Stimulated activated CD8-positive, alpha-beta memory T cell treated with anti-CD3 and anti-CD28 coated beads, Interleukin-4, amount 100 ng/mL, for 24 hours (primary cell): Measurements from ENCODE around the gene TMC7.

Experiments
- DNase-seq: peaks from one replicate; pipeline ENCODE4 v3.0.0-alpha.2; 2020; ENCODE audit warnings: low read depth

The TMC7 gene

DNA sequence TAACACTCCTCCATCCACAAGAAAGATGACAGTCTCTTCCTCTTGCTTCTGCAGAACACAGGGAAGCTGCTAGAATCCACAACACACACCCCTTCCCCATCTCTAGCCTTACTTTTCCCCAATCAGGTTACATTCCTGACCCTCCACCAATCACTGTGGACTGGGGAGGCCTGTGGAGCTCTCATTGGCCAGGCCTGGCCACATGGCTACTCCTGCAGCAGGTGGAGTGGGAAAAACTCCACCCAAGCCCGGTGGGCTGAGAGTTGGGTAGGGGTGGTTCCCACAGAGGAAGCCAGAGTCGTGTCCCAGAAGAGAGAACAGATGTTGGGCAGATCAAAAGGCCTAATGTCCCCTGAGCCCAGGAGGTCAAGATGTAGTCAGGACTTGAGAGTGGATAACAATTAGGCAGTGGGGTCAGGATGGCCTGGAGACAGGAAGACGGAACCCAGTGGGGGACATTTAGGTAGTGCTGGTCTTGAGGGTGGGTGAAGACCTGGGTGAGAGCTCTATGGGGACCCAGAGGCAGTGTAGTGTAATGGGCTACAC lies 105.7 kb downstream of the TMC7 start:
- no peak for DNase-seq

DNA sequence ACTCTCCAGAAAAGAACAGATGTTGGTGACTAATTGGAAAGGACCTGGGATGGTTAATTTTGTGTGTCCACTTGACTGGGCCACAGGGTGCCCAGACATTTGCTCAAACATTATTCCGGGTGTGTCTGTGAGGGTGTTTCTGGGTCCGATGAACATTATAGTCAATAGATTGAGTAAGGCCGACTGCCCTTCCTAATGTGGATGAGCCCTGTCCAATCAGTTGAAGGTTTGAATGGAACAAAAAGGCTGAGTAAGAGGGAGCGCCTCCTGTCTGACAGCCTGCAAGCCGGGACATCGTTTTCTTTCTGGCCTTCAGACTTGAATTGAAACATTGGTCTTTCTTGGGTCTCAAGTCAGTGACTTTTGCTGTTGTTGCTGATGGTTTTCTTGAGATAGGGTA lies 107.2 kb downstream of the TMC7 start:
- DNase-seq: no peak

- DNase-seq: no peak
These were observed 109.1 kb downstream of the TMC7 start for GRCh38 chr16:19092653-19093410.

DNA sequence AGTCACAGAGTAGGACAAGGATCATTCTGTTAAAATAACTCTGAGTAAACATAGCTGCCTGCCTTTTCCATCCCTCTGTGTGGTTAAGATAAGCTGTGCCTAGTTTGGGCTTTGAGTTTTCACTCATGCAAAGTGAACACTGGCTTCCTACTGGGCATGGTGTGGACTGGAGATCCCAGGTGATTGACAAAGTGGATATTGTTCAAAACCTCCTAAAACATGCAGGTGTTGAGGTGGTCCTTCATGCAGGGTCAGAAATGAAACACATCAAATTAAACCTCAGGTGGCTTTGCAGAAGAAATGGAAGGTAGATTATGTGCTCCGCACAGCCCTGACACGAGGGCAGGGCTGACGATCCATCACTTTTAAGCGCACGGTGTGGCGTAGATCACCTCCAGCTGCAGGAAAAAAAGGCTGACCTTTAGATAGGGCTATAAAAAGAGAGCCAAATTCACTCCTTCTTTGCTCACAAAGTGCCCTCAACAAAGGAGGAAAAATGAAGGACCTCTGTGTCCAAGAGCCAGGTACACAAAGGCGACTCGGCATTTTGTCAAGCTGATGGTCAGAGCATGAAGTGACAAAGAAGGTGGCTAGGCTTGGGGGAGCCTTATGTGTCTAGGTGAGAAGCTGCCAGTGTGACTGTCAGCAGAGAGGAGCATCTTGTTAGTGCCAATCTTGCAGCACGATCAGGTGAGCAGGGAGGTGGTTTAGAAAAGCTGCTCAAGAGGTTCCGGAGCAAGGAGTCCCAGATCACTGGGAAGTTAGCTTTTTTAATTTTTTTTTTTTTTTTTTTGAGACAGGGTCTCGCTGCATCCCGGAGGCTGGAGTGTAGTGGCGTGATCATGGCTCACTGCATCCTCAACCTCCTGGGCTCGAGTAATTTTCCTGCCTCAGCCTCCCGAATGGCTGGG lies 110.2 kb downstream of the TMC7 start:
- DNase-seq: no peak

- no peak for DNase-seq
These were observed 111.0 kb downstream of the TMC7 start for GRCh38 chr16:19094542-19095365.

GRCh38 chr16:19095654-19096053 lies 111.9 kb downstream of the TMC7 start:
- DNase-seq: no peak

- no peak for DNase-seq
These were observed 114.4 kb downstream of the TMC7 start for GRCh38 chr16:19098173-19098572.

- DNase-seq: no peak
These were observed 118.6 kb downstream of the TMC7 start for GRCh38 chr16:19102187-19102872.

DNA sequence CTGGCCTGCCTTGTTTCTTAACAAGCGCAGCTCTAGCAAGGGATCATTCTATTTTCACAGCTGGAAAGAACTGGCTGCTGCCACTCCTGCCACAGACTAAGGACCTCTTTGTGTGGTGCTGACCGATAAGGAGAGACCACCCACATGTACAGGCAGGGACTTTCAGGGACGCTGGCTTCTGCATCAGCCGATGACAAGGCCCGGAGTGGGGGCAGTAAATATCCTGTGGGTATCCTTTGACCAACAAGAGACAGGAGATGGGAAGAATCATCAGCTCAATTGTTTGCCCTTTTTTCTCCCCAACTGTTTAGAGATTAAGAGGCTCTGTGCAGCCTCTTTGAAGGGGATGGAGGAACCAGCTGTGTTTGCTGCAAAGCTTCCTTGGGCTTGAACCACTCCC lies 120.9 kb downstream of the TMC7 start:
- no peak for DNase-seq

GRCh38 chr16:19105131-19105530 lies 121.4 kb downstream of the TMC7 start:
- DNase-seq: no peak

GRCh38 chr16:19105891-19106624 lies 122.3 kb downstream of the TMC7 start:
- DNase-seq: no peak

DNA sequence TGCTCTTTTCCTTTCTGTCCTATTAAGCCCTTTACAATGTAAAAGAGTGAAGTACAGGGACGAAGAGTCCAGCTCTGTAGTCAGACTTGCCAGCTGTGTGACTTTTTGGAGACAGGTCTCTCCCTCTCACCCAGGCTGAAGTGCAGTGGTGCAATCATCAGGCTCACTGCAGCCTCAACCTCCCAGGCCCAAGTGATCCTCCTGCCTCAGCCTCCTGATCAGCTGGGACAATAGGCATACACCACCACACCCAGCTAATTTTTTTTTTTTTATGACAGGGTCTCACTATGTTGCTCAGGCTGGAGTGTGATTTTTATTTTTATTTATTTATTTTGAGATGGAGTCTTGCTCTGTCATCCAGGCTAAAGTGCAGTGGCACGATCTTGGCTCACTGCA lies 122.9 kb downstream of the TMC7 start:
- DNase-seq: no peak

DNA sequence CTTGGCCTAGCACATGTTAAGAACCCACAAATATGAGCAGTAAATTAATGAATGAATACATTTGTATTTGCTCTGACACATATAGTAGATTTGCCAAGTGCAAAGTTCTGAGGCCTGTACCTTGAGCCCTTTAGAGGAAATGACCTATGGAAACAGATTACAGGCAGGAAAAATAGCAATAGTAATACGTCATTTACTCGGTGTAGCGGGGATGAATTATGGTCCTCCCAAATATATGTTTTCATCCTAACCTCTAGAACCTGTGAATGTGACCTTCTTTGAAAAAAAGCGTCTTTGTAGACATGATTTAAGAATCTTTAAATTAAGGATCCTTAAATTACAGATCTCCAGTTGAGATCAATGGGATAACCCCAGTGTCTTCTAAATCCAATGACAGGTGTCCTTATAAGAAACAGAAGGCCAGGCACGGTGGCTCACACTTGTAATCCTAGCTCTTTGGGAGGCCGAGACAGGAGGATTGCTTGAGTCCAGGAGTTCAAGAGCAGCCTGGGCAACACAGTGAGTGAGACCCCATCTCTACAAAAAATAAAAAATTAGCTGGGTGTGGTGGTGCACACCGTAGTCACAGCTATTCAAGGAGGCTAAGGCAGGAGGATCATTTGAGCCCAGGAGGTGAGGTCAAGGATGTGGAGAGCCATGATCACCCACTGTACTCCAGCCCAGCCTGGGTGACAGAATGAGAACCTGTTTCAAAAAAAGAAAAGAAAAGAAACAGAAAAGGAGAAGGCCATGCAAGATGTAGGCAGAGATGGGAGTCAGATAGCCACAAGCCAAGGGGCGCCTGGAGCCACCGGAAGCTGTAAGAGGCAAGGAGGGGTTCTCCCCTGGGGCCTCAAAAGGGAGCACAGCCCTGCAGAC lies 124.9 kb downstream of the TMC7 start:
- no peak for DNase-seq

- DNase-seq: no peak
These were observed 125.5 kb downstream of the TMC7 start for GRCh38 chr16:19109288-19109664.

GRCh38 chr16:19110537-19111360 lies 127.0 kb downstream of the TMC7 start:
- no peak for DNase-seq

DNA sequence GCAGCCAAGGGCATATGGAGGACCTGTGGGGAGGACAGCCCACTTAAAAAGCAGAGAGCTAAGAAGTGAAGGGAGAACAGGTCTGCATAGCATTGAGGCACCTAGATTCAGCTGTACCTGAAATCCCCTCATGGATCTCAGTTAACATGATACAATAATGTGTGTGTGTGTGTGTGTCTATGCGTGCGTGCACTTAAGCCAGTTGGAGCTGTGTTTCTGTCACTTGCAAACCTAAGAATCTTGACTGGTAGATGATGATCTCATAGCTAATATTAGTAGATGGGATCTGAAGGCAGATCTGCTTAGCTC lies 128.3 kb downstream of the TMC7 start:
- DNase-seq: no peak
